A673 (cell line): ENCODE measurements around the gene IMMP1L. TPM values are rescaled to one million over a fixed set of nuclear protein-coding genes. Genes with fewer than 3 reads are reported as not detected.

Experiments used
- Bru-seq: library from RNA; stranded (reverse); fragments of 400-500 nt; gene quantifications from one replicate; lab custom pipeline; 2021; lab: Mats Ljungman, UMichigan
- BruChase-seq, 2 experiments: library from RNA; stranded (reverse); fragments of 400-500 nt; gene quantifications; one replicate each; lab custom pipeline; 2021; lab: Mats Ljungman, UMichigan
- BruUV-seq: library from RNA; stranded (reverse); fragments of 400-500 nt; replicated peaks from 2 replicates; lab custom pipeline; 2021; lab: Mats Ljungman, UMichigan
- CTCF ChIA-PET: fragments of 300-600 bp; sonication (Branson Sonifier 250); formaldehyde crosslinking; loops from one replicate; lab custom pipeline; 2022; ENCODE audit warnings: antibody characterized with exemption; lab: Charles Lee
- POLR2A ChIA-PET: fragments of 300-600 bp; sonication (Branson Sonifier 250); formaldehyde crosslinking; loops from one replicate; lab custom pipeline; 2022; ENCODE audit warnings: antibody characterized with exemption; ENCODE audit not compliant: low non-redundant PET; lab: Charles Lee
- DNase-seq: peaks from one replicate; pipeline ENCODE4 v3.0.0-alpha.2; 2015; ENCODE audit warnings: low spot score
- H3K27ac ChIP-seq: fragments of 200-600 bp; sonication (generic); 2 replicates; pipeline ENCODE4 v1.5.1; 2016; ENCODE audit warnings: mixed run types, low read depth, mild to moderate bottlenecking, mixed read lengths, antibody characterized with exemption, low read length; ENCODE audit not compliant: poor library complexity, severe bottlenecking
- H3K27me3 ChIP-seq: fragments of 200-600 bp; sonication (generic); replicated peaks from 2 replicates; pipeline ENCODE4 v1.6.1; 2017; ENCODE audit warnings: mixed run types, low read depth, mild to moderate bottlenecking, mixed read lengths, antibody characterized with exemption, low read length; ENCODE audit not compliant: insufficient read depth, poor library complexity
- H3K36me3 ChIP-seq: fragments of 200-600 bp; sonication (generic); 2 replicates; pipeline ENCODE4 v1.6.1; 2016; ENCODE audit warnings: mixed run types, mild to moderate bottlenecking, mixed read lengths, antibody characterized with exemption, low read length; ENCODE audit not compliant: insufficient read depth, poor library complexity, severe bottlenecking
- H3K4me1 ChIP-seq: fragments of 200-600 bp; sonication (generic); 2 replicates; pipeline ENCODE4 v1.6.1; 2017; ENCODE audit warnings: mixed run types, mild to moderate bottlenecking, mixed read lengths, antibody characterized with exemption, low read length; ENCODE audit not compliant: insufficient read depth, poor library complexity, severe bottlenecking
- H3K4me3 ChIP-seq: fragments of 200-600 bp; sonication (generic); 2 replicates; pipeline ENCODE4 v1.5.1; 2016; ENCODE audit warnings: low read depth, mixed run types, mild to moderate bottlenecking, mixed read lengths, low read length; ENCODE audit not compliant: poor library complexity, severe bottlenecking
- H3K9me3 ChIP-seq: fragments of 200-600 bp; sonication (generic); 2 replicates; pipeline ENCODE4 v1.6.1; 2016; ENCODE audit warnings: mixed run types, low read depth, mild to moderate bottlenecking, mixed read lengths, antibody characterized with exemption, low read length; ENCODE audit not compliant: poor library complexity, severe bottlenecking
- CTCF ChIP-seq: fragments of 300-800, 200-600 bp; sonication (generic); conservative IDR thresholded peaks from 2 replicates; pipeline ENCODE4 v1.5.1; 2017; ENCODE audit warnings: low read depth, mild to moderate bottlenecking, antibody characterized with exemption, low read length, moderate library complexity, mixed read lengths
- EZH2 ChIP-seq: fragments of 200-600 bp; sonication (generic); IDR thresholded peaks from 2 replicates; pipeline ENCODE4 v1.6.1; 2017; ENCODE audit warnings: borderline replicate concordance, low read depth, mild to moderate bottlenecking, mixed read lengths, antibody characterized with exemption, low read length; ENCODE audit not compliant: poor library complexity, severe bottlenecking
- intact Hi-C: fragments of 100-400 bp; cut with micrococcal nuclease; formaldehyde crosslinking; loops from one replicate; pipeline ENCODE4 v1.10.0; 2022; ENCODE audit not compliant: unreplicated experiment
- long read RNA-seq: library from polyadenylated mRNA; stranded (forward); transcript quantifications from one replicate; pipeline ENCODE4 v2.0.0, GENCODE V29; 2022
- total RNA-seq: library from RNA; stranded (reverse); gene quantifications from 2 replicates; pipeline ENCODE4 v1.2.3, GENCODE V29; 2021

The IMMP1L gene, protein sequence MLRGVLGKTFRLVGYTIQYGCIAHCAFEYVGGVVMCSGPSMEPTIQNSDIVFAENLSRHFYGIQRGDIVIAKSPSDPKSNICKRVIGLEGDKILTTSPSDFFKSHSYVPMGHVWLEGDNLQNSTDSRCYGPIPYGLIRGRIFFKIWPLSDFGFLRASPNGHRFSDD
- total RNA-seq (88.3 and 97.3 TPM in 2 replicates), Bru-seq, nascent RNA (percentile 96 among the genes with signal in this experiment), BruChase-seq, experiment 1, labeled RNA remaining after a 2-hour chase (percentile 94 among the genes with signal in this experiment), BruChase-seq, experiment 2, labeled RNA remaining after a 6-hour chase (percentile 82 among the genes with signal in this experiment)
- long read RNA-seq, transcript IMMP1L-213 (3 exons, 314 nt) = major isoform, 26 of 65 reads
- long read RNA-seq, partial matches to known transcripts = 1 of 65 reads
- long read RNA-seq, other reads (novel, unspliced or antisense) = 31 of 65 reads

GRCh38 chr11:31509429-31510345 is at the start of gene IMMP1L, which contains the start of gene ELP4:
Gene IMMP1L, minus strand, starts transcription at chr11:31509622. Its CDS starts 46,346 bp downstream, at chr11:31463276.
Gene ELP4, plus strand, starts transcription at chr11:31509767. Its CDS starts 18 bp downstream, at chr11:31509785.
- POLR2A ChIA-PET = no interaction called here
- peak within 1 kb of the TSS; percentile 61 for H3K4me3 ChIP-seq
- peak; percentile 100 for DNase-seq
- H3K27me3 ChIP-seq = no peaks in the 10 kb centered on the region
- peaks cover 24% of the 10 kb centered on the region for H3K4me1 ChIP-seq
- BruUV-seq = no TSS peak
- peak within 1 kb of the TSS; percentile 82 for H3K27ac ChIP-seq
- CTCF ChIA-PET = no interaction called here
- intact Hi-C loops = loop anchor here (2.0 kb wide), 1 partner anchor 301 kb away; the partner anchor contains the start of gene PAX6
- no peak for TF ChIP-seq EZH2
- peaks cover 6% of the 10 kb centered on the region for H3K36me3 ChIP-seq
- H3K9me3 ChIP-seq = no peaks in the 10 kb centered on the region

- CTCF ChIA-PET = interaction anchor here (0.6 kb wide), 1 partner anchor 767 kb away, joined by 5 read pairs; no protein-coding TSS in a partner anchor
- Histone ChIP-seq H3K9me3 (peaks cover 6% of the 10 kb centered on the region), H3K4me1 (peaks cover 15% of the 10 kb centered on the region), H3K36me3 (no peaks in the 10 kb centered on the region), H3K27ac (no peak overlapping the region), H3K4me3 (no peak overlapping the region), H3K27me3 (no peaks in the 10 kb centered on the region)
- no peak for DNase-seq
- no peak for TF ChIP-seq CTCF
- no peak for TF ChIP-seq EZH2
- intact Hi-C loops = no loop called here
- BruUV-seq = no TSS peak
- POLR2A ChIA-PET = no interaction called here
These were observed 48.6 kb upstream of the IMMP1L start for GRCh38 chr11:31558001-31558400.

- Histone ChIP-seq H3K4me3 (no peak overlapping the region), H3K4me1 (peaks cover 20% of the 10 kb centered on the region), H3K27me3 (no peaks in the 10 kb centered on the region), H3K36me3 (no peaks in the 10 kb centered on the region), H3K9me3 (peaks cover 6% of the 10 kb centered on the region), H3K27ac (no peak overlapping the region)
- CTCF ChIA-PET = no interaction called here
- intact Hi-C loops = no loop called here
- TF ChIP-seq CTCF (no peak), EZH2 (no peak)
- no TSS peak for BruUV-seq
- POLR2A ChIA-PET = no interaction called here
- DNase-seq = no peak
These were observed 46.5 kb upstream of the IMMP1L start for GRCh38 chr11:31555938-31556337.
